Fibroblast of the aortic adventitia (primary cell): ENCODE results near the gene TXNDC12. TPM values are rescaled to one million over a fixed set of nuclear protein-coding genes. Genes with fewer than 3 reads are reported as not detected.
"Not testable (repeated sequence)": the region's sequence is repeated elsewhere in the genome, so short reads cannot be mapped to it uniquely, and the experiment has no call there.

Experiments used
- DNase-seq: peaks from one replicate; pipeline ENCODE4 v3.0.0-alpha.2; 2010; ENCODE audit warnings: low read depth
- H3K4me3 ChIP-seq: 2 replicates; pipeline ENCODE4 v1.5.1; 2011; ENCODE audit warnings: low read depth, mild to moderate bottlenecking, control low read depth, low read length, moderate library complexity
- total RNA-seq: library from RNA; depleted of rRNA; stranded (reverse); fragments of >200 nt; gene quantifications from 2 replicates; pipeline ENCODE4 v1.2.3, GENCODE V29; 2012; ENCODE audit warnings: low replicate concordance
- TF ChIP-seq, protein P1 (sequence below): IDR thresholded peaks from 2 replicates; pipeline ENCODE4 v1.5.1; 2011; ENCODE audit warnings: mild to moderate bottlenecking, low read length, control low read depth, inconsistent platforms; ENCODE audit not compliant: insufficient read depth

The TXNDC12 gene
- total RNA-seq, result 44.2 and 58.8 TPM in 2 replicates

DNA sequence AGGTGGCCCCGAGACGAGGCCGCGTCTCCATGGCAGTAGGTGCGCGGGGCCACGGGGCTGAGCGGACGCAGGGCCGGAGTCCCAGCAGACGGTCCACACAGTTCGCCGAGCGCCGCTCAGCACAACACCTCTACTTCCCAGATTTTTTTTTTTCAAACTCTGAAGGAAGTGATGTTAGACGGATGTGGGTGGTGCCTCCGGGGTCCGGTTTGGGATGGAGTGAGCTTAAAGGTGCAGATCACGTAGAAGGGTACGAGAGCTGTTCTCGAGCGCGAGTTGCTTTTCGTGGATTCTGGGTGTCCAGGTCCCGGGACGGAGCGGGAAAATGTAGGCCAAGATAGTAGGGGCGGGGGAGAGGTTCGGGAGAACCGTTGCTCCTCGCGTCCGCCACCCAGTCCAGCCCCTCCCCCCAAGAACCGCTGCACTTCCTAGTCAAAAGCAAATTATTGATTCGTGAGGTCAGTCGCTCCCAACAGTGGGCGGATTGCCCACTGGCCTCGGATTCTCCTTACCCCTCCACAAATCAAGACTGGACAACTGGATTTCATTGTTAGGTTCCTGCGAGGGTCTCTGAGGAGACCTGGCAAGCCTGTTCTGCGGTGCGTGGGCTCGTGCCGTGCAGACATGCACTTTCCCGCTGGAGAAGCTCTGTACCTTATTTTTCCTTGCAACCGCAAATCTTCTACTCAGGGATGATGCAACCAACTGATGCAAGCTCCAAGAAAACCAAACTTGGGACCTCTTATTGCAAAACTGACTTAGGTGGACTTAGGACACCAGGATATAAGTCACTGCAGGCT, at the start of gene TXNDC12:
Gene TXNDC12 (minus strand): TSS at position 126 of the 800 bp plus-strand sequence. CDS start 95 bp downstream, at position 31.
- H3K4me3 ChIP-seq, result peak within 1 kb of the TSS; percentile 98
- DNase-seq, result peak; percentile 91
- TF ChIP-seq, protein P1, sequence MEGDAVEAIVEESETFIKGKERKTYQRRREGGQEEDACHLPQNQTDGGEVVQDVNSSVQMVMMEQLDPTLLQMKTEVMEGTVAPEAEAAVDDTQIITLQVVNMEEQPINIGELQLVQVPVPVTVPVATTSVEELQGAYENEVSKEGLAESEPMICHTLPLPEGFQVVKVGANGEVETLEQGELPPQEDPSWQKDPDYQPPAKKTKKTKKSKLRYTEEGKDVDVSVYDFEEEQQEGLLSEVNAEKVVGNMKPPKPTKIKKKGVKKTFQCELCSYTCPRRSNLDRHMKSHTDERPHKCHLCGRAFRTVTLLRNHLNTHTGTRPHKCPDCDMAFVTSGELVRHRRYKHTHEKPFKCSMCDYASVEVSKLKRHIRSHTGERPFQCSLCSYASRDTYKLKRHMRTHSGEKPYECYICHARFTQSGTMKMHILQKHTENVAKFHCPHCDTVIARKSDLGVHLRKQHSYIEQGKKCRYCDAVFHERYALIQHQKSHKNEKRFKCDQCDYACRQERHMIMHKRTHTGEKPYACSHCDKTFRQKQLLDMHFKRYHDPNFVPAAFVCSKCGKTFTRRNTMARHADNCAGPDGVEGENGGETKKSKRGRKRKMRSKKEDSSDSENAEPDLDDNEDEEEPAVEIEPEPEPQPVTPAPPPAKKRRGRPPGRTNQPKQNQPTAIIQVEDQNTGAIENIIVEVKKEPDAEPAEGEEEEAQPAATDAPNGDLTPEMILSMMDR, result no peak

DNA sequence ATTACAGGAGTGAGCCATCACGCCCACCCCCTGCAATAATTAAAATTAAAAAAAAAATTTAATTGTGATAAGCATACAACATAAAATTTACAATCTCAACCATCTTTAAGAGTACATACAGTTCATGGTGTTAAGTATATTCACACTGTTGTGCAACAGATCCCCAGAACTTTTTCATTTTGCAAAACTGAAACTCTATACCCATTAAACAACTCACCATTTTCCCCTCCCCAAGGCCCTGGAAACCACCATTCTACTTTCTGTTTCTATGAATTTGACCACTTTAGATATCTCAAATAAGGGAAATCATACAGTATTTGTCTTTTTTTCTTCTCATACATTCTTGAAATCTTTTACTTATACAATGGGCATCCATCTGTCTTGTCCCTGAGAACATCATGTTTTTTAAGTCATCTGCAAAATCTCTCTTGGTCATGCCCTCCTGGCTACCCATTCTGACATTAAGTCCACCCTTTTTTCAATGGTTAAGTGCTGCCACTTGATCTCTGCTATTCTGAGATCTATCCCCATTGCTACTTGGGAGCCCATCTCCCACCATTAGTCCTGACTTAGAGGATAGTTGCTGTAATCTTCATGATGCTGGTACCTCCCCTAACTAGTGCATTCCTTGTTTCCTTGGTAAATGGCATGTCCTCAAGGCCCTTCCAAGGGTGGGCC, 47.5 kb upstream of the TXNDC12 start:
- H3K4me3 ChIP-seq, result no peak overlapping the region
- DNase-seq, result no peak
- TF ChIP-seq, protein P1, result no peak

- DNase-seq, result no peak
- no peak overlapping the region for H3K4me3 ChIP-seq
- TF ChIP-seq, protein P1, result no peak
These were observed 43.3 kb upstream of the TXNDC12 start for GRCh38 chr1:52098139-52098871.

DNA sequence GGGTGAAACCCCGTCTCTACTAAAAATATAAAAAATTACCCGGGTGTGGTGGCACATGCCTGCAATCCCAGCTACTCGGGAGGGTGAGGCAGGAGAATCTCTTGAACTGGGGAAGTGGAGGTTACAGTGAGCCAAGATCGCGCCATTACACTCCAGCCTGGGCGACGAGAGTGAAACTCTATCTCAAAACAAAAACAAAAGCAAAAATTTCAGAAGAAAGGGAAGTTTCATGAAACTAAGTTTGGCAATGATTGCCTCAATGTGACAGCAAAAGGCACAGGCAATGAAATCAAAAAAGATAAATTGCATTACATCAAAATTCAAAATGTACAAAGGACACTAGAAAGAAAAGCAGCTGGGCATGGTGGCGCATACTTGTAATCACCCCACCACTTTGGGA, 41.2 kb upstream of the TXNDC12 start:
- TF ChIP-seq, protein P1, result no peak
- H3K4me3 ChIP-seq, result no peak overlapping the region
- no peak for DNase-seq

DNA sequence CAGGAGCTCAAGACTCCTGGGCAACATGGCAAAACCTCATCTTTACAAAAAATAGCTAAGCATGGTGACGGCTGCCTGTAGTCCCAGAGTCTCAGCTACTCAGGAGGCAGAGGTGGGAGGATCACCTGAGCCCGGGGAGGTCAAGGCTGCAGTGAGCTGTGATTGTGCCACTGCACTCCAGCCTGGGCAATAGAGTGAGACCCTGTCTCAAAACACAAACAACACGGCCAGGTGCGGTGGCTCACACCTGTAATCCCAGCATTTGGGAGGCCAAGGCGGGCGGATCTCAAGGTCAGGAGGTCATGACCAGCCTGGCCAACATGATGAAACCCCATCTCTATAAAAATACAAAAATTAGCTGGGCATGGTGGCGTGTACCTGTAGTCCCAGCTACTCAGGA, 39.3 kb upstream of the TXNDC12 start:
- not testable (repeated sequence) for H3K4me3 ChIP-seq, DNase-seq

GRCh38 chr1:52087892-52088291, 32.9 kb upstream of the TXNDC12 start:
- not testable (repeated sequence) for H3K4me3 ChIP-seq, DNase-seq

- DNase-seq, result no peak
- TF ChIP-seq, protein P1, result no peak
- H3K4me3 ChIP-seq, result no peak overlapping the region
These were observed 25.0 kb upstream of the TXNDC12 start for GRCh38 chr1:52080014-52080415.

DNA sequence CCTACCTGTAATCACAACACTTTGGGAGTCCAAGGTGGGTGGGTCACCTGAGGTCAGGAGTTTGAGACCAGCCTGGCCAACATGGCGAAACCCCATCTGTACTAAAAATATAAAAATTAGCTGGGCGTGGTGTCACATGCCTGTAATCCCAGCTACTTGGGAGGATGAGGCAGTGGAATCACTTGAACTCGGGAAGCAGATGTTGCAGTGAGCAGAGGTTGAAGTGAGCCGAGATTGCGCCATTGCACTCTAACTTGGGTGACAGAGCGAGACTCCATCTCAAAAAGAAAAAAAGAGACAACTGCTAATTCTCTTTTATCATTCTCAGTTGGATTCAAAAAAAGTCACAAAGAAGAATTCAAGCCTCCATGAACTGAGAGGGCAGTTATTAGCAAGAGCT, 22.3 kb upstream of the TXNDC12 start:
- DNase-seq, H3K4me3 ChIP-seq: not testable (repeated sequence)
